ENCODE data around the gene YBX2.
A peak's percentile ranks its signal among the peaks of the same experiment; 100 is the strongest.
"Not testable (repeated sequence)": the region's sequence is repeated elsewhere in the genome, so short reads cannot be mapped to it uniquely, and the experiment has no call there.

The YBX2 gene

DNA sequence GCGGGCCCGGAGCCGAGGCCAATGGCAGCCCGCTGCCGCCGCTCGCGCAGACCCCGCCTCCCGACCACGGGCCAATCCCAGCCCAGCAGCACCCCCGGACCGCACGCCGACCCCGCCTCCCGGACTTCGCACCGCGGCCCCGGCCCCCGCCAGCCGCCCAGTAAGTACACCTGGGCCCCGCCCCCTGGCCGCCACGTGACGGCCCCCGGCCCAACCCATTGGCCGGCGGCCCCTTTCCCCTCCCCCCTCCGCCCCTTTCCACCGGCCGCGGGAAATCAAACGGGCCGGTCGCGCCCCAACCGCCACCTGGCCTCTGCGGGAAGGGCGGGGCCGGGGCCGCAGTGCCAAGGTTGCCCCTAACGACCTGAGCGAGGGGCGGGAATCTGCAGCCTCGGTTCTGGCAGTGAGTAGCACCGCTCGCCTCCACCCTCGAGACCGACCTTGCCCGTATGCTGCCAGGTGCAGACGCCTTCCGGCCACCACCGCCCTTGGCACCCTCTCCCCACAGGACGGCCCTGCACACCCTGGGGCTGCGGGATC lies at the start of gene YBX2:
TSS of gene YBX2 (minus strand) at position 26 of the 540 bp plus-strand sequence. CDS start 139 bp downstream, outside the sequence.
- no peak for DNase-seq (ENCODE audit: low read depth)

GRCh38 chr17:7343250-7343649 lies 48.8 kb upstream of the YBX2 start:
- DNase-seq (ENCODE audit: low read depth): no peak

DNA sequence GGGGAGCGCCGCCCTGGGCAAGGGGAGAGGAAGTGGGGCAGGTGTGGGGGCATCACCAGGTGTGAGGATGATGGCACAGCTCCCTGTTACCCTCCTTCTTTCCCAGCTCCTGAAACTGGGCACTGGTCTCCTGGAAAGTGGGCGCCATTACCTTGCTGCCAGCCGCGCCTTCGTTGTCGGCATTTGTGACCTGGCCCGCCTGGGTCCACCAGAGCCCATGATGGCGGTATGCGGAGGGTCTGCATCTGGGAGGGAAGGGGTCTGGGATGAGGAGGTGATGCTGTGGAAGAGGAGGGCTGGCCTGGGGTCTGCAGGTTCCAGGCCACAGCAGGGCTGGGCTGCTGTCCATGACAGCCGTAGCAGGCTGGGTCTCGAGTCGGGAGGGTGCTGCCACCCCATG lies 47.4 kb upstream of the YBX2 start:
- no peak for DNase-seq (ENCODE audit: low read depth)

GRCh38 chr17:7340179-7340578 lies 45.7 kb upstream of the YBX2 start:
- no peak for DNase-seq (ENCODE audit: low read depth)

- not testable (repeated sequence) for DNase-seq (ENCODE audit: low read depth)
Observed at GRCh38 chr17:7337600-7337999, 43.2 kb upstream of the YBX2 start.

GRCh38 chr17:7336240-7337175 lies 42.1 kb upstream of the YBX2 start, which contains the start of gene ACAP1:
ACAP1 (plus strand) TSS chr17:7336529; CDS start chr17:7336735, 206 bp downstream.
- no peak for DNase-seq (ENCODE audit: low read depth)

- not testable (repeated sequence) for DNase-seq (ENCODE audit: low read depth)
Observed at GRCh38 chr17:7335765-7336164, 41.3 kb upstream of the YBX2 start.

DNA sequence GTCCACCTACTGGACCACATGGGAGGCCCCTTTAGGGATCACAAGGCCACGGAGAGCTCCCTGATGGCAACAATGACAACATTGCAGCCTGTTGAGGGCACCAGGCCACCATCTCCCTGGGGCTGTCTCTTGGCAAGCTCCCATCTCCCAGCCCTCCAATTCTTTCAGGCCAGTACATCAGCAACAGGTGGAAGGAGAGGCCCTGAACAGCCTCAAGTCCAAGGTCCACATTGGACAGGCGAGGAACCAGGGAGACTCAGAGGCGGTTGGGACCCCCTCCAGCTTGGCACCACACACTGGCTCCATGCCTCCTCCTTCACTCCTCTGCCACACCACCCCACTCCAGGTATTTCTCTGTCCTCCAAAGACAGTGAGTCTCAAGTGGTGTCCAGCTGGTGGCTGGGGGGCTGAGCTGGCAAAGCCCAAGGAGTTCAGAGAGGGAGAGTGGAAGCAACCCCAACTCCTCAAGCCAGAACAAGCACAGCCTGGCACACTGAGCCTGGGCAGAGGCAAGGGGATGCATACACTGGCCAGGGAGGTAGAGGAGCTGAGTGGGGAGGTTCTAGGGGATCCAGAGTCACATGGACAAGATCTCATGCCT lies 40.6 kb upstream of the YBX2 start:
- no peak for DNase-seq (ENCODE audit: low read depth)

GRCh38 chr17:7332600-7333069 lies 38.2 kb upstream of the YBX2 start:
- not testable (repeated sequence) for DNase-seq (ENCODE audit: low read depth)

DNA sequence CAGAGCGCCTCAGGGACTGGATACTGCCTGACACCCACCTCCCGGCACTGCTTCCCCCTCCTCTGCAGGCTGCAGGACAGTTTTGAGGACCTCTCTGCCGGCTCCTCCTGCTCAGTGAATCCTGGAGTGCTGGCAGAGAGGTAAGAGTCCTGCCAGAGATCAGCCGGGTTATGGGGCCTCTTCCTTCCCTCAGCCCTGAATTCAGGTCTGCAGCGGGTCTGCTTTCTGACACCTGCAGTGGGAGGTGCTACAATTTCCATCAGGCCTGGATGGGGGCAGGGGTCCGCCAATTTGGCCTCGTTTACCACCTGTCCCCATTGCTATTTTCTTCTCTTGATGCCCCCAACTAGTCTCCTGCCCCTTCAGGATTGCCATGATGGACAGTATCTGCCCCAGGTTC lies 37.7 kb upstream of the YBX2 start:
- DNase-seq (ENCODE audit: low read depth): no peak

- no peak for DNase-seq (ENCODE audit: low read depth)
Observed at GRCh38 chr17:7330638-7331015, 36.2 kb upstream of the YBX2 start.

- peak; percentile 68 for DNase-seq (ENCODE audit: low read depth)
Observed at GRCh38 chr17:7329997-7330637, 35.7 kb upstream of the YBX2 start.

GRCh38 chr17:7329374-7329996 lies 35.0 kb upstream of the YBX2 start:
- peak; percentile 100 for DNase-seq (ENCODE audit: low read depth)

- no peak for DNase-seq (ENCODE audit: low read depth)
Observed at GRCh38 chr17:7328840-7329373, 34.5 kb upstream of the YBX2 start, which contains the start of gene NEURL4. NEURL4 (minus strand) TSS chr17:7329335; CDS start chr17:7329312, 23 bp downstream.

DNA sequence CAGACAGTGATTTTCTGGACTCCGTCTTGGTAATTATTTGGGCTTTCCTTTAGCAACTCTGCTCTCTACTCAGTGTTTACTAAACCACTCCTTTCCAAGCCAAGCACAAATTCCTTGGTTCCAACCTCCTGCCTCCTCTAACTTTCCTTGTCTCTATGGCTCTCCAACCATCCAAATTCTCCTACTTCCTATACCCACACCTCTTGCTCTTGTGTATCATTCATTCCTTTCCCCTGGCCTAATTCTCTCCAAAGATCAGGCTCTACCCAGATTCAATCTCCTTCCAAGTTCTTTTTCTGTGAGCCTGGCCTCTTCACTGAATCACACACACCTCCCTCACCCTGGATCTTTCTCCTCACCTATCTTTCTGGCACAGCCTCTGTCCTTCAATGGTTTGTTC lies 33.6 kb upstream of the YBX2 start:
- no peak for DNase-seq (ENCODE audit: low read depth)

DNA sequence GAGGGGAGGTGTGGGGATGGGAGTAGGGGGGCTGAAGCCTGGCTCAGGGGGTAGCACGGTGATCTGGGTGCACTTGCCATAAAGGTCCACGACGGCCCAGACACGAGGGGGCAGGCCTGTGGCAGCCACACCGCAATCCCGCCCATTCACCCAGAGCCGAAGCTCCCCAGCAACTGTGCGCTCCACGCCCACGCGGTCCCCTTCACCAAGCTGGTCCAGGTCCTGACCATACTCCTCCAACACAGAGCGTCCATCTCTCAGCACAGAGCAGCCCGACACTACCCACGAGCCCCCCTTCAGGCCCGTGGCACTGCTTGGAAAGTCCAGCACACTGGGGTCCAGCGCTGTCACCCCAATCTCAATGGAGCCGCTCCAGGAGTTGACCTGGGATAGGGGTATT lies 33.1 kb upstream of the YBX2 start:
- no peak for DNase-seq (ENCODE audit: low read depth)

DNA sequence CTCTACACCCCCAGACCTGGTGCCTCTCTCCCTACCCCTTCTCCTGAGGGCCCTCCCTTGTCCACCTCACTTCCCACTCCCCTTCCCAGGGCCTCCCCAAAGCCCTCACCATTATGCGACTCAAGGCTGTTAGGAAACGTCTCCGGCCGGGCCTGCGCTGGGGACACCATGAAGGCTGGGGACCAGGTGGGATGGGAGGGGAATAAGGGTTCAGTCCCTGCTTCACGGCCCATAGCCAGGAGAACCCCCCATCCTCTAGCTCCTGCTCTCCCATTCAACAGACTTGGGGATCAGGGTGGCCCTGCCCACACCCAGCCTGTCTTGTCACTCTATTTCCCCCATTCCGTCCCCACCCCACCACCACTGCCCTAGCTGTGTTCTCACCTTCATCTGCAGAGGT lies 32.6 kb upstream of the YBX2 start:
- no peak for DNase-seq (ENCODE audit: low read depth)

DNA sequence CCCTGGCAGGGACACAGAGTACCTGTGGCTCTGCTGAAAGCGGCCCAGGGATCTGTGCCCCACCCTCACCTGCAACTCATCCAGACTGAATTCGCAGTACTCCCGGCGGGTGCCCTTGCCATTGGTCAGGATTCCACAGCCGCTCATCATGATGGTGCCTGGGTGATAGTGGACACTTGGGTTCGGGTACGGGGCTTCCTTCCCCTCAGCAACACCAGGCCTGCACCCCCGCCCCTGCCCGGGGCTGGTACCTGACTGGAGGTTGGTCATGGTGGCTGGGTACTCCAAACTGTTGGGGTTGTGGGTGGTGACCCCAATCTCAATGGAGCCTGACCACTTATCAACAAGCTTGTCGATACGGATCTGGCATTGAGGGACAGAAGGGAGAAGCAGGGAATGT lies 31.7 kb upstream of the YBX2 start:
- DNase-seq (ENCODE audit: low read depth): no peak

GRCh38 chr17:7325031-7325528 lies 30.6 kb upstream of the YBX2 start:
- no peak for DNase-seq (ENCODE audit: low read depth)

DNA sequence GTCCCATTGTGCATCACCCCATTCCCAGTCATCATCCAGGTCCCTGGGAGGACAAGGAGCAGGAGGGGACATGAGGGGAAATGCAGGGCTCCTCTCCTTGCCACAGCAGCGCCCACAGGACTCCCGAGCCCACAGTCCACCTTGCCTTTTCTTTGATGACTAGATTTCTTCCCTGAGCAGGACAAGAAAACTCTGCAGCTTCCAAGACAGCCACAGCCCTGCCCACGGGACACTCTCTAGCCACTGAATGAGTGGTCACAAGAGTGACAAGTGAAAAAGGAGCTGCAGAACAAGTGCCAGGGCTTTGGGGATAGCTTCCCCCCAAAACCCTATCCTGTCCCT lies 30.0 kb upstream of the YBX2 start:
- no peak for DNase-seq (ENCODE audit: low read depth)

DNA sequence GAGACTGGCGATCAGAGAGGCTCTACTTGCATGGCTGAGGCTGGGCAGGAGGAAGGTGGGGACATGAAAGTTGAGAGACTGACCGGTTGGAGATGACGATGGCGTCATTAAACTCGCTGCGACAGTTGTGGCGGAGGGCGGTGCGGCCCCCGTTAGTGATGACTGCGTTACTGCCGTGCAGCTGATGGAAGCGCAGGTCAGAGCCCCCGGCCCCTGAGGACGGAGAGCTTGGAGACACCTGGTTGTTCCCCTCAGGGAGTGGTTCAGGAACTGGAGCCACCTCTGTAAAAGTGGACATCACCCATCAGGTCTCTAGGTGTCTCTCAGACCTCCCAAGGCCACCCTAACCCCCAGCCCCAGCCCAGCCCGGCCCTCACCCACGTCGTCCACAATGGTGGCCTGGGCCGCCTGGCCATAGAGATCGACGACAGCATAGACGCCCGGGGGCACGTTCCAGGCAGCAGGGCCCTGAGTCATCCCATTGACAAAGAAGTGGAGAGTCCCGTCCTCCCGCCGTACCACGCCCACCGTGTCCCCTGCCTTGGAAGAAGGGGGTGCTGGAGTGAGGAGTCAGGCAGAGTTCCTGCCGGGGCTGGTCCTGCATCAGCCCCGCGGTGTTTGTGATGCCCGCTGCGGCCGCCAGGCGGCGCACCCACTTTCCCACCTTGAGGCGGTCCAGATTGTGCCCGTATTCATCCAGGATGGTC lies 29.4 kb upstream of the YBX2 start:
- DNase-seq (ENCODE audit: low read depth): no peak
